Fibroblast of lung (primary cell): Measurements from ENCODE around the gene PRDX6. TPM values are rescaled to one million over a fixed set of nuclear protein-coding genes. Genes with fewer than 3 reads are reported as not detected.
A peak's percentile ranks its signal among the peaks of the same experiment; 100 is the strongest.

ENCODE experiments used
- DNase-seq, 2 donors: peaks; one replicate each; pipeline versions ENCODE4 v3.0.0 to v3.0.0-alpha.2; 2010; ENCODE audit warnings: low read depth in 2 of 2
- H2AFZ ChIP-seq: 2 replicates; pipeline ENCODE4 v1.5.1; 2012; ENCODE audit warnings: low read length, control low read depth, inconsistent platforms
- H3K27ac ChIP-seq: 2 replicates; pipeline ENCODE4 v1.5.1; 2011; ENCODE audit warnings: low read length, control low read depth; ENCODE audit not compliant: insufficient read depth
- H3K27me3 ChIP-seq: 2 replicates; pipeline ENCODE4 v1.5.1; 2011; ENCODE audit warnings: mild to moderate bottlenecking, low read length; ENCODE audit not compliant: control insufficient read depth, insufficient read depth
- H3K36me3 ChIP-seq: 2 replicates; pipeline ENCODE4 v1.5.1; 2011; ENCODE audit warnings: low read length; ENCODE audit not compliant: control insufficient read depth, insufficient read depth
- H3K4me1 ChIP-seq: 2 replicates; pipeline ENCODE4 v1.5.1; 2011; ENCODE audit warnings: low read length; ENCODE audit not compliant: control insufficient read depth, insufficient read depth; ENCODE audit errors: extremely low read depth
- H3K4me2 ChIP-seq: 2 replicates; pipeline ENCODE4 v1.5.1; 2011; ENCODE audit warnings: low read length, control low read depth; ENCODE audit not compliant: insufficient read depth; ENCODE audit errors: extremely low read depth
- H3K4me3 ChIP-seq, 4 experiments: fragments of 200-600 bp in 1 of 4; sonication (generic) in 1 of 4; replicated peaks in 1 of 4; 2 replicates each; pipeline ENCODE4 v1.5.1; 2011 to 2016; ENCODE audit warnings: low read length in 4 of 4, low read depth in 3 of 4, mild to moderate bottlenecking in 3 of 4, control low read depth in 2 of 4, inconsistent platforms in 1 of 4, mixed read lengths in 1 of 4; ENCODE audit not compliant: insufficient read depth in 1 of 4; ENCODE audit errors: control extremely low read depth in 1 of 4
- H3K79me2 ChIP-seq: 2 replicates; pipeline ENCODE4 v1.5.1; 2012; ENCODE audit warnings: mild to moderate bottlenecking, low read length, inconsistent platforms; ENCODE audit not compliant: control insufficient read depth, insufficient read depth
- H3K9ac ChIP-seq: 2 replicates; pipeline ENCODE4 v1.5.1; 2011; ENCODE audit warnings: mild to moderate bottlenecking, low read length, control low read depth; ENCODE audit not compliant: insufficient read depth
- H3K9me3 ChIP-seq: 2 replicates; pipeline ENCODE4 v1.5.1; 2012; ENCODE audit warnings: low read depth, low read length; ENCODE audit not compliant: control insufficient read depth, insufficient read depth
- H4K20me1 ChIP-seq: 2 replicates; pipeline ENCODE4 v1.5.1; 2011; ENCODE audit warnings: low read length; ENCODE audit not compliant: control insufficient read depth, insufficient read depth; ENCODE audit errors: extremely low read depth
- CTCF ChIP-seq, 2 donors: IDR thresholded peaks in 1 of 2; conservative IDR thresholded peaks in 1 of 2; 1 replicate in 1 of 2; 2 replicates in 1 of 2; pipeline ENCODE4 v1.5.1; 2011 to 2012; ENCODE audit warnings: low read length in 2 of 2, control low read depth in 1 of 2, inconsistent platforms in 1 of 2, low read depth in 1 of 2, mild to moderate bottlenecking in 1 of 2
- EZH2 ChIP-seq: IDR thresholded peaks from 2 replicates; pipeline ENCODE4 v1.5.1; 2012; ENCODE audit warnings: low read length, control low read depth, mild to moderate bottlenecking; ENCODE audit errors: missing control alignments
- polyA plus RNA-seq, 2 donors: library from polyadenylated mRNA; depleted of rRNA in 1 of 2; stranded (reverse) in 1 of 2; unstranded in 1 of 2; fragments of >200 nt; gene quantifications; 2 replicates each; pipeline ENCODE4 v1.2.1, GENCODE V29; 2011 to 2012; ENCODE audit warnings: missing spikeins in 1 of 2
- total RNA-seq: library from RNA; depleted of rRNA; stranded (reverse); fragments of >200 nt; gene quantifications from 2 replicates; pipeline ENCODE4 v1.2.1, GENCODE V29; 2014

Gene PRDX6
- total and polyA plus RNA-seq, 2 donors (not counting 1 experiment from before 2014, with no cell fraction given), result 183 to 384 TPM

- no peak for DNase-seq
- no peaks in the 10 kb centered on the region for H3K36me3 ChIP-seq
- H2AFZ ChIP-seq, result no peak overlapping the region
- H3K4me3 ChIP-seq, result no peak overlapping the region
- H4K20me1 ChIP-seq, result no peaks in the 10 kb centered on the region
- H3K4me2 ChIP-seq, result no peak overlapping the region
- H3K27me3 ChIP-seq, result no peaks in the 10 kb centered on the region
- no peak overlapping the region for H3K27ac ChIP-seq
- H3K4me1 ChIP-seq, result peaks cover 8% of the 10 kb centered on the region
- H3K79me2 ChIP-seq, result no peaks in the 10 kb centered on the region
- TF ChIP-seq EZH2 (no peak), CTCF (conservative IDR thresholded peaks at IDR 0.05 in 1 of 2, IDR thresholded peaks at IDR 0.05 in 1 of 2; ENCODE audit: low read depth in 1 of 2, low read length in 2 of 2) (no peak)
- no peaks in the 10 kb centered on the region for H3K9me3 ChIP-seq
- H3K9ac ChIP-seq, result no peak overlapping the region
Observed at GRCh38 chr1:173469656-173470055, 7.5 kb upstream of the PRDX6 start.

GRCh38 chr1:173470608-173471007, 6.5 kb upstream of the PRDX6 start:
- no peak for DNase-seq
- no peak overlapping the region for H3K9ac ChIP-seq
- no peaks in the 10 kb centered on the region for H3K9me3 ChIP-seq
- no peak overlapping the region for H3K27ac ChIP-seq
- no peak overlapping the region for H3K4me3 ChIP-seq
- no peaks in the 10 kb centered on the region for H3K27me3 ChIP-seq
- H4K20me1 ChIP-seq, result no peaks in the 10 kb centered on the region
- H3K4me1 ChIP-seq, result peaks cover 8% of the 10 kb centered on the region
- no peaks in the 10 kb centered on the region for H3K36me3 ChIP-seq
- no peak overlapping the region for H2AFZ ChIP-seq
- TF ChIP-seq CTCF (conservative IDR thresholded peaks at IDR 0.05 in 1 of 2, IDR thresholded peaks at IDR 0.05 in 1 of 2; ENCODE audit: low read depth in 1 of 2, low read length in 2 of 2), result no peak
- TF ChIP-seq EZH2, result no peak
- peaks cover 4% of the 10 kb centered on the region for H3K79me2 ChIP-seq
- no peak overlapping the region for H3K4me2 ChIP-seq

- Histone ChIP-seq H3K36me3 (no peaks in the 10 kb centered on the region), H3K9ac (no peak overlapping the region), H3K27ac (peak overlapping the region; percentile 18), H3K79me2 (peaks cover 18% of the 10 kb centered on the region), H3K4me1 (peaks cover 8% of the 10 kb centered on the region), H3K4me3 (peak overlapping the region in 1 of 4 experiments; percentile 25), H4K20me1 (no peaks in the 10 kb centered on the region), H3K4me2 (peak overlapping the region; percentile 46), H2AFZ (peak overlapping the region; percentile 52), H3K27me3 (no peaks in the 10 kb centered on the region), H3K9me3 (no peaks in the 10 kb centered on the region)
- no peak for TF ChIP-seq EZH2
- no peak for TF ChIP-seq CTCF (conservative IDR thresholded peaks at IDR 0.05 in 1 of 2, IDR thresholded peaks at IDR 0.05 in 1 of 2; ENCODE audit: low read depth in 1 of 2, low read length in 2 of 2)
- peak; percentile 51 to 77 for DNase-seq
Observed at GRCh38 chr1:173473599-173474011, 3.5 kb upstream of the PRDX6 start.
